Activated naive CD4-positive, alpha-beta T cell treated with anti-CD3 and anti-CD28 coated beads, Interleukin-2, amount 10 ng/mL, durations not matched to agents 7 days and 5 days (primary cell): ENCODE data around the gene CIPC.

Experiments used
- CTCF ChIA-PET: fragments of 350-600 bp; sonication (Branson Sonifier 250); formaldehyde crosslinking; loops from one replicate; lab custom pipeline; 2021; ENCODE audit warnings: antibody characterized with exemption; lab: Charles Lee
- DNase-seq: peaks from one replicate; pipeline ENCODE4 v3.0.0-alpha.2; 2020
- H3K27ac Mint-ChIP-seq: one replicate; pipeline ENCODE4 v1.8.0; 2021; ENCODE audit warnings: mild to moderate bottlenecking, moderate library complexity, mixed read lengths
- H3K27me3 Mint-ChIP-seq: one replicate; pipeline ENCODE4 v1.8.0; 2021; ENCODE audit warnings: mild to moderate bottlenecking, mixed read lengths
- H3K36me3 Mint-ChIP-seq: one replicate; pipeline ENCODE4 v1.8.0; 2021; ENCODE audit warnings: mixed read lengths
- H3K4me1 Mint-ChIP-seq: one replicate; pipeline ENCODE4 v1.8.0; 2021; ENCODE audit warnings: mixed read lengths
- H3K4me3 Mint-ChIP-seq: one replicate; pipeline ENCODE4 v1.8.0; 2021; ENCODE audit warnings: mild to moderate bottlenecking, moderate library complexity, mixed read lengths
- H3K9me3 Mint-ChIP-seq: one replicate; pipeline ENCODE4 v1.8.0; 2021; ENCODE audit warnings: mixed read lengths

CIPC gene

DNA sequence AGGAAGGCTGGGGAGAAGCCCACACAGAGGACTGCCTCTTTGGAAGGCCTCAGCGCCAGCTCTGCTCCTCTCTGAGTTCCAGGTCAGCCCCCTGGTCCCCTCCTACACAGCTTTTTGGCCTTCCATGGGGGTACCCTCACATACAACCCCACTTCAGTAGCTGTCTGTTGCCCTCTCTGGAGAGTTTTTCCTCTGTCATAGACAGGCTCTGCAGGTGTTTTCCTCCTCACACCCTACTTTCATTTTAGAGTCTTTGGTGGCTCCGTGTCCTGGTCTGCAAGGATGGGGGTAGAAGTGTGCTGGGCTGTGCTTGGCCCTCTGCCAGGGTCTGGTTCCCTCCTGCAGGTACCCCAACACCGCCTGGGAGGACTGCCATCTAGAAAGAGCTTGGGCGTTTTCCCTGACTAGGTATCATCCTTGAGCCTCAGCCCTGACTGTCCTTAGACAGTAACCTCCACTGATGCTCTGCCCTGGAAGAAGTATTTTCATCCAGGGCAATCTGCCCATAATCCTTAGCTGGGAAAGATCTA lies 28.5 kb downstream of the CIPC start:
- DNase-seq, result no peak
- Mint-ChIP-seq H3K27ac (no peak overlapping the region), H3K4me1 (peaks cover 37% of the 10 kb centered on the region), H3K4me3 (no peak overlapping the region), H3K9me3 (no peaks in the 10 kb centered on the region), H3K27me3 (peaks cover 77% of the 10 kb centered on the region), H3K36me3 (peaks cover 3% of the 10 kb centered on the region)
- CTCF ChIA-PET, result interaction anchor here (1.1 to 5.7 kb wide), 2 partner anchors 27 to 56 kb away, joined by 3 to 32 read pairs; no protein-coding TSS in a partner anchor

DNA sequence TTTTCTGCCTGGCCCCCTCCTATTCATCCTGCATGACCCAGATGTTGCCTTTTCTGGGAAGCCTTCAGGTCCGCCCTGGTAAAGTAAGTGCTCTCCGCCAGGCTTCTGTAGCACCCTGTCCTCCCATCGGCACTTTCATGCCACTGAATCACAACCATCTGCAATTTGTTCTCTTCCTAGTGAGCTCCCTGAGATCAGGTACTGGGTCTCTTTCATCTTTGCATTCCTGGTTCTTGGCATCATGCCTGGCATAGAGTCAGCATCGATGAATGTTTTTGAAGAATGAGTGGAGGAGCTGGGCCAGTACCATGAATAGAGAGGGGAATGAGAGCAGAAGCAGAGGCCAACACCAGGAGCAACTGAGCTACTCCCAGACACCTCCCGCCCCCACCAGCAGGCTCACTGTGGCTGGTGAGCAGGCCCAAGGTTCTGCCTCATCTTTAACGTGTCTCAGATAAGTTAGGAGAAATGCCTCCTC lies 30.4 kb downstream of the CIPC start:
- no peaks in the 10 kb centered on the region for H3K36me3 Mint-ChIP-seq
- CTCF ChIA-PET, result interaction anchor here (0.9 to 1.4 kb wide), 4 partner anchors 11 to 187 kb away, joined by 3 to 5 read pairs (median 4); no protein-coding TSS in a partner anchor

DNA sequence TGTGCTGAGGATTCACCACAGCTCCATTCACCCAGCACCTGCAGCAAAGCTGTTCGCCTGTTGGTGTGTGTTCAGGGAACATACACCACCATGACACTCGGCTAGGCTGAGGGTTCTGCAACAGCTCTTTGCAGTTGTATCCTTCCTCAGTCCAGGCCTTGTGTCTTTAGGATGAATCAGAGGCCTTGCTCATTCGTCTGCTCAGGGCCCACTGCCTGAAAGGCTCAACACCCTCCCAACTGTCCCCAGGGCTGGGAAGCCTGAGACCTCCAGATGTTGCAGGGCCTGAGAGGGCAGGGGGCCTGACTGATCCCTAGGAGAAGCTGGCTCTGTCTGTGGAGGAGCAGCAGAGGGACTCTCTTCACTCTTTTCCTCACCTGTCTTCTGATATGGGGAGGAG lies 32.3 kb downstream of the CIPC start:
- CTCF ChIA-PET, result no interaction called here
- H3K36me3 Mint-ChIP-seq, result no peaks in the 10 kb centered on the region
- H3K4me3 Mint-ChIP-seq, result no peak overlapping the region
- peaks cover 4% of the 10 kb centered on the region for H3K4me1 Mint-ChIP-seq
- no peak for DNase-seq
- peaks cover 96% of the 10 kb centered on the region for H3K27me3 Mint-ChIP-seq
- no peak overlapping the region for H3K27ac Mint-ChIP-seq
- H3K9me3 Mint-ChIP-seq, result no peaks in the 10 kb centered on the region

More for the DNA sequence above, 30.4 kb downstream of the CIPC start:
- H3K9me3 Mint-ChIP-seq, result no peaks in the 10 kb centered on the region
- DNase-seq, result no peak
- peaks cover 18% of the 10 kb centered on the region for H3K4me1 Mint-ChIP-seq
- no peak overlapping the region for H3K4me3 Mint-ChIP-seq
- no peak overlapping the region for H3K27ac Mint-ChIP-seq
- H3K27me3 Mint-ChIP-seq, result peaks cover 96% of the 10 kb centered on the region

DNA sequence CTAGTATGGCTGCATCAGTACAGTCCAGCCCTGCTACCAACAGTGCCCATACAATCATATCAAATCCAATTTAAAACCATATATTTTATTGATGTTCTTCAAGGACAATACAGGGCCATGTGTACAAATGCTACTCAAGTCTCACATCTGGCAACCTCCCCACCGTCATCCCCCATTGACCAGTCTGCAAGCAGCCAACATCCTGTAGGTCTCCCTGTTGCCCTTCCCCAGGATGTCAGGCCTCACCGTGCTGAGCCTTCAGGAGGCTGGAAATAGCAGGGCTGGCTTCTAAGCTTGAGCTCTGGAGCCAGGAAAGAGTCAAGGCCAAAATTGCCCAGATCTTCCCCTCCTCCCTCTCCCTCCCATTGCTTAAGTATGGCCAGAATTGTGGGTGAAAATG lies 33.1 kb downstream of the CIPC start:
- Mint-ChIP-seq H3K36me3 (no peaks in the 10 kb centered on the region), H3K9me3 (no peaks in the 10 kb centered on the region)
- CTCF ChIA-PET, result no interaction called here

DNA sequence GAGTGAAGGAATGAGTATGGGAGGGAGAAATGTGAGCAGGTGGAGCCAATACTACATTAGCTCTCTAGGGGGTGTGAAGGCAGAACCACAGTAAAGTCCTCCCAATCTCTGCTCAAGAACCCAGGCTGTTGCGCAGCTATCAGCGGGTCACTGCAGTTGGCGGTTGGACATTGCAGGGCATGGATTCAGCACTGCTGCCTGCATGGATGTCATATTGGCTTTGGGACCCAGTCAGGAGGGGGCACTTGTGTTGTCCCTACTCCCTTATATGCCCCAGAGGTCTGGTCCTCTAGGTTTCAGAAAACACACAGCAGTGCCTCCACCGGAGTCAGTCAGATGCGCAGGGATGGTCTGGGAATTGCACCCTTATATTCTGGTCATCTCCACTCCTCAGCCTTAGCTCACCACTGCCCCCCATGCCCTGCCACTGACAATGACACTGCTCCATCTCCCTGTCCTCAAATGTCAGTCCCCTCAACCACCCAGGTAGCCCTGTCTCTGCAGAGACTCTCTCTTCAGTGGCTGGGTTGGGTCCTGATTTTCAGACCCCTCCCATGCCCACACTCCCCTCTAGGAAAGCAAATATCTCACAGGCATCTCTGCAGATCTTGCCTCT lies 33.9 kb downstream of the CIPC start:
- no peak for DNase-seq
- H3K27me3 Mint-ChIP-seq, result peaks cover 94% of the 10 kb centered on the region
- no peaks in the 10 kb centered on the region for H3K9me3 Mint-ChIP-seq

More for the DNA sequence above, 33.1 kb downstream of the CIPC start:
- Mint-ChIP-seq H3K27ac (no peak overlapping the region), H3K27me3 (peaks cover 94% of the 10 kb centered on the region), H3K4me3 (no peak overlapping the region), H3K4me1 (no peaks in the 10 kb centered on the region)
- DNase-seq, result no peak

DNA sequence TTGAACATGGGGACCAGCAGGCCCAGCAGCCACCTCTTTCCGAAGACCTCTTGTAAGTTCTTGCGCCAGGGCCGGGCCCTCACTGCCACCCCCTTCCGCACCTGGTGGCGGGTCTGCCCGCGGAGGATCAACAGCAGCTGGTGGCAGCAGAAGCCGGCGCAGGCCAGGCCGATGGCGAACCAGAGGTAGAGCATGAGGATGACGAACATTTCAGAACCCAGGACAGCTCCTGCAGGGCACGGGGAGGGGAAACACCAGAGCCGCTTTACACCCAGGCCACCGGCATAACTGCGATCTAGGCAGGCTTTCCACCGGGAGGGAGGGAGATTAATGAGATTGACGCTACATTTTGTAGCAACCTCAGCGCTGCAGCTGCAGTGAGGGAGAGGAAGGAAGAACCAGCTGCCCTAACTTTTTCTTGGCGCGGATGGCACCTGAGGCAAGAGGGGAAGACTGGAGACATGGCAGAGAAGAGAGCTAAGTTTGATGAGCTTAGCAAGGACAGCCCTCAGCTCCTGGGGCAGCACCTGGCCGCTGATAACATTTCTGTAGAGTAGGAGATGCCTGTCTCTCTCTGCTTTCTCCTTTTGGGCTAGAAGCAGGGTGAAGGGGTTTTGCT lies 35.8 kb downstream of the CIPC start:
- Mint-ChIP-seq H3K27ac (no peak overlapping the region), H3K9me3 (no peaks in the 10 kb centered on the region), H3K36me3 (no peaks in the 10 kb centered on the region), H3K4me1 (no peaks in the 10 kb centered on the region), H3K27me3 (peaks cover 95% of the 10 kb centered on the region), H3K4me3 (no peak overlapping the region)
- DNase-seq, result peak; percentile 87
- CTCF ChIA-PET, result interaction anchor here (0.6 to 7.5 kb wide), 7 partner anchors 9 to 262 kb away, joined by 3 to 44 read pairs (median 6); no protein-coding TSS in a partner anchor

More for the DNA sequence above, 33.9 kb downstream of the CIPC start:
- CTCF ChIA-PET, result no interaction called here
- Mint-ChIP-seq H3K36me3 (no peaks in the 10 kb centered on the region), H3K27ac (no peak overlapping the region), H3K4me1 (no peaks in the 10 kb centered on the region), H3K4me3 (no peak overlapping the region)

DNA sequence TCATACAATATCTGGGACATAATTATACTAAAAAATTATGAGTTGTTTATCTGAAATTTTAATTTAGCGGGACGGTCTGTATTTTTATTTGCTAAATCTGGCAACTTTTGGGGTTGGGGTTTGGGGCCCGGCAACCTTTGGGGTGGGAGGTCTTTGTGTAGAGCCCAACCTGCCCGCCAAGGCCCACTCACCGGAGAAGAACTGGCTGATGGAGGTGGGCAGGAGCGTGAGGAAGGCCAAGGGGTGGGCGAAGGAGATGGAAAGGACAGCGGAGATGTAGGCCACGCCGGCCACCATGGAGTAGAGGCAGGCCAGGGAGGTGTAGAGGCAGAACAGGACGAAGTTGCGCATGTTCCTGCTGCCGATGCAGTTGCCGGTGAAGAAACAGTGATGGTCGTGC lies 41.0 kb downstream of the CIPC start:
- Mint-ChIP-seq H3K4me3 (no peak overlapping the region), H3K27ac (no peak overlapping the region), H3K4me1 (peaks cover 16% of the 10 kb centered on the region), H3K27me3 (peaks cover 94% of the 10 kb centered on the region), H3K9me3 (no peaks in the 10 kb centered on the region), H3K36me3 (no peaks in the 10 kb centered on the region)
- CTCF ChIA-PET, result interaction anchor here (1.3 to 7.5 kb wide), 3 partner anchors 12 to 176 kb away, joined by 3 to 44 read pairs (median 24); no protein-coding TSS in a partner anchor
- DNase-seq, result no peak

DNA sequence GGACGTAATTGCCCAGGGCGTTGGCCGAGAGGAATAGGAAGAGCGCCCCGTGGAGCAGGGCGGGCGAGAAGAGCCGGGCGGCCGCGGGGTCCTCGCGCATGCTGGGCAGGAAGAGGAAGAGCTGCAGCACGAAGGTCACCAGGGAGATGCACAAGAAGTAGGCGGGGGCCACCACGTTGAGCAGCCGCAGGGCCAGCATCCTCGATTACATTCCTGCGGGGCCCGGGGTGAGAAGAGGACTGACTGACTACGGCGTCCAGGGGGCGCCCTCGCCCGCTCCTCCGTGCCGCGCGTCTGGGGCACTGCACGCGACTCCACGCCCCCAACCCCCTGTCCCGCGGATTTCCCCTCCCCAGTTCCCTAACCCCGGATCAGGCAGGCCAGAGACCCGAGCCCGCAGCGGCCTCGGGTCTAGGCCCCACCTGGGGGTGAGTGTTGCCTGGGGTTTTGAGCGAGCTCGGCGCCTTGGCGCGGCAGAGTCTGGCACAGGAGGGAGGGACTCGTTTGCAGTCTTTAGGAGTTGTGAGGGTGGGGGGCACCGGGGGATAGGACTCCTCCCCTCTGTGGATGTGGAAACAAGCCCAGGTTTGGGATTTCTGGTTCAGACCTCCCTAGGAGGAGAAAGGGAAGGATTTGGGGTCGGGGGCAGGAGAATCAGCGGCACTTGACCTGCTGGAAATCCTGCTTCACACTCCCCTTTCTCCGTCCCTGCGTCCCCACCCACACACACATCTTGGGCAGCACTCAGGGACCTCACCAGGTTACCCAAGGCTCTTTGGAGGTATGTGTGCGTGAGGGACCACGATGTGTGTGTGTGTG lies 41.7 kb downstream of the CIPC start:
- Mint-ChIP-seq H3K4me1 (peaks cover 16% of the 10 kb centered on the region), H3K4me3 (no peak overlapping the region), H3K9me3 (no peaks in the 10 kb centered on the region), H3K27ac (no peak overlapping the region), H3K36me3 (no peaks in the 10 kb centered on the region), H3K27me3 (peaks cover 94% of the 10 kb centered on the region)
- CTCF ChIA-PET, result interaction anchor here (0.7 to 7.5 kb wide), 4 partner anchors 11 to 176 kb away, joined by 3 to 44 read pairs (median 14); no protein-coding TSS in a partner anchor
- DNase-seq, result peak; percentile 61

DNA sequence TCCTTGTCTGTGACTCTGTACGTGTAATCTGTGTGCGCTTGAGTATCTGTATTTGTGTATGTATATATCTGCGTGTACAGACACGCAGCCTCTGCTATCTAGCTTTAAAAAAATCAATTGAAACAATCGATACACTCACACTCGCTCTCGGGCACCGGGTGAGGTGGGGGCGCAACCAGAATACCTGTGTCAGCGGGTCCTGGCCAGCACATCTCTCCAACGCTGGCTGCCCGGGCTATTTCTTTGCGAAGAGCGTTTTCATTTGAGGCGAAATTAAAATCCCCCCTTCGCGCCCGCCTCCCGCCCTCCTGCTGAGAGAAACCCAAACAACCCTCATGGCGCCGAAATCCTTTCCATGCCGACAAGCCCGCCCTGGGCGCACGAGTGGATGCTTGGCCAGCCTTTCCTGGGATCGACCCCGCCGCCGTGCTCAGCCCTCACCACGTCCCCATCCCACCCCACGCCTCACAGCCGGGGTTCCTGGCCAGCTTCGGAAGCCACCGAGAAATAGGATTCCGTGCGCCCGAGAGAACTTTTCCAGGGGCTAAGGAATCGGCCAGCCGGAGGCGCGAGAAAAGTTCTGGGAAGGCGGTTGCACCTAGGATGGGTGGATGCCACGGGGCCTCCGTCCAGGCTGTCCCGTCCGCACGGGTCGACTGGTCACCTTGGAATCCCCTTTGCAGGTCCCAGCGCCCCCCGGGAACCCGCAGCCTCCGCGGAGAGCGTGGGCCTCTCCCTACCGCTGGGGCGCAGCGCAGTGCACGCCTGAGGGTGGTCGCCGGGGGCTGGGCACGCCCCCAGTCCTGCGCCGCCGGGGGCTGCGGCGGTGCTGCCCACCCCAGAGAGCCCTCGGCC lies 42.5 kb downstream of the CIPC start:
- no peak for DNase-seq
- no peaks in the 10 kb centered on the region for H3K36me3 Mint-ChIP-seq
- CTCF ChIA-PET, result interaction anchor here (0.7 to 7.5 kb wide), 4 partner anchors 11 to 175 kb away, joined by 3 to 44 read pairs (median 14); no protein-coding TSS in a partner anchor
- peaks cover 94% of the 10 kb centered on the region for H3K27me3 Mint-ChIP-seq
- H3K4me3 Mint-ChIP-seq, result no peak overlapping the region
- H3K9me3 Mint-ChIP-seq, result no peaks in the 10 kb centered on the region
- no peak overlapping the region for H3K27ac Mint-ChIP-seq
- H3K4me1 Mint-ChIP-seq, result peaks cover 16% of the 10 kb centered on the region

DNA sequence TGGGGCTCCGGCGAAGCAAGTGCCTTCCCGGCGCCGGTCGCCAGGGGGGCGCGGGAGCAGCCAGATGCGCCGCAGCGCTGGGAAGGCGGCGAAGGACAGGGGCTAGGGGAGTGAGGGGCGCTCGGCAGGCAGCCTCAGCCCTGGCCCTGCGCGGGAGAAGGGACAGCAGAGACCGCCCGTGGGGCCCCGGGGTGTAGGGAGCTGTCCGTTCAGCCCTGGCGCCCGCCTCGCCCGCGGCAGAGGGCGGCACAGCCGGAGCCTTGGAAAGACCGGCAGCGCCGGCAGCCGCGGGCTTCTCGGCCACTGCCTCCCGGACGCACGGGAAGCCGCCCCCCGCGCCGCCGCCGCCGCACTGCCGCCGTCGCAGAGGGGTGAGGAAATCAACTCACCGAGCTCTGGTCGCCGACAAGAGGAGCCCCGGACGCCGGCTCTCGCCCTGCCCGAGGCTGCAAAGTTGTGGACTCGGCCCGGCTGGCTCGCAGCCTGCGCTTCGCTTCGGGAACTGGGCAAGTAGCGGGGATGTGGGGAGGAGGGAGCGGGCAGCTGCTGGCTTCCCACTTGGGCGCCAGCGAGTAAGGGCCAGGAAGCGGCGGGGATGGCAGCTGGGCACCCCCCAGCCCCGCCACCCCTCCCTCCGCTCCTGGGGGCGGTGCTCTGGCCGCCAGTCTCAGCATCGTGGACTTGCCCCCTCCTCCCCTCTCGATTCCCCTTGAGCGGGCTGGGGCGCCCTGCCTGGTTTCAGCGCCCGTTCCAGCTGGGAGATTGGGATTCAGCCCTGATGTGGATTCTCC lies 43.4 kb downstream of the CIPC start, which contains the start of gene ZDHHC22:
ZDHHC22 (minus strand) TSS at position 578 of the 791 bp plus-strand sequence. CDS start 2,053 bp downstream, outside the sequence.
- peaks cover 94% of the 10 kb centered on the region for H3K27me3 Mint-ChIP-seq
- peak within 1 kb of the TSS; percentile 21 for H3K4me3 Mint-ChIP-seq
- no peak within 1 kb of the TSS for H3K27ac Mint-ChIP-seq
- peaks cover 16% of the 10 kb centered on the region for H3K4me1 Mint-ChIP-seq
- no peaks in the 10 kb centered on the region for H3K36me3 Mint-ChIP-seq
- no peak for DNase-seq
- CTCF ChIA-PET, result interaction anchor here (0.9 to 4.2 kb wide), 3 partner anchors 11 to 174 kb away, joined by 3 to 24 read pairs (median 17); no protein-coding TSS in a partner anchor
- H3K9me3 Mint-ChIP-seq, result no peaks in the 10 kb centered on the region

DNA sequence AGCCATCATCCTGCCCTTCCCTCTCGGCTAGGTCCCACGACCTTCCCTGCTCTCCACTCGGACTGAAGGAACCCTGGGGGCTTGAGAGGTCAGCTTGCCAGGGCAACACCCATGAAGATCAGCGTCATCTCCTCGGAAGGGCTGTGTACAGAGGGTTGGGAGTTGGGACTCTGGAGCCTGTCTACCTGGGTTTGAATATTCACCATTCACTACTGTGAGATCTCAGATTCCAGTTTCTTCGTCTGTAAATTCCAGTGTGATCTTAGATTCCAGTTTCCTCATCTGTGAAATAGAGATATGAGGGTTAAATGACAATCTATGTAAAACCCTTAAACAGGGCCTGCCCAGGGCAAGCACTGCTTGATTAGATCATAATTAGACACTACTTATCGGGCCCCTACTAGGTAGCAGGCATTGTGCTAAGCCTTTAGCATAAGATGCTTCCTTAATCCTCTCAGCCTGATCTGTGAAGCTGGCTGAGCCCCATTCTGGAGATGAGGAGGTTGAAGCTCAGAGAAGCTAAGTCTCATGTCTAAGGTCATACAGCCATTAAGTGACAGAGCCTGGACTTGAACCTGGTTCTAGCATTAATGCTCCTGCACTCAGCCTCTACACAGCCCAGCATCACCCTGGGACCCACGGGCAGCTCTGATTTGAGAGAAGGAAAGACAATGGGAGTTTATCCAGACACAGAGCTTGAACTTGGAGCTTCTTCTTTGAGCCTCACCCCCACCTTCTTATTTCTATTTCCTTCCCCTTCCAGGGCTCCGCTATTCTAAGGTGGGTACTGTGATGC lies 44.1 kb downstream of the CIPC start:
- CTCF ChIA-PET, result interaction anchor here (0.9 to 4.2 kb wide), 6 partner anchors 7 to 300 kb away, joined by 3 to 24 read pairs (median 6); no protein-coding TSS in a partner anchor
- Mint-ChIP-seq H3K27ac (no peak overlapping the region), H3K27me3 (peaks cover 94% of the 10 kb centered on the region), H3K9me3 (no peaks in the 10 kb centered on the region), H3K4me1 (peaks cover 16% of the 10 kb centered on the region), H3K36me3 (no peaks in the 10 kb centered on the region), H3K4me3 (peak overlapping the region; percentile 21)
- DNase-seq, result no peak
